Measurements from ENCODE around the gene HIBADH. TPM values are rescaled to one million over a fixed set of nuclear protein-coding genes. Genes with fewer than 3 reads are reported as not detected.

HIBADH gene
- total RNA-seq, 1 donor from 2014 or later = 39.0 TPM

DNA sequence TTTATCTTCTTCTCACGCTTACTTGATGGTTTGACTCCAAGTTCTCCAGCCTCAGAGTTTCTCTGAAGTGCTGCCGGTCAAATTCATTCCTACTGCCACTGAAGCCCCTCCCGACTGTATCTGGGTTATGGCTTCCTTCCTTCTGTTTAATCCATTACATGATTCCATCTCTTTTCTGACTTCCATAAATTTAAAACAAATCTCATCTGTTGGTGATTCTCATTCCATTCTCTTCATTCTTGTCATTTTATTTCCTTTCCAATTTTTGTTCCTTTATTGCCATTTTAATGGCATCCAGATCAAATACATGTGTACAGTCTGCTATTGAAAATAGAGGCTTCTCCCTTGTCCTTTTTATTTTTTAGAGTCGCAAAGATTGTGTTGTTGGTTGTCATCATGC, 25.4 kb upstream of the HIBADH start:
- Histone ChIP-seq H3K4me3 (ENCODE audit: low read depth, low read length) (no peak overlapping the region), H3K27me3 (ENCODE audit: control insufficient read depth, insufficient read depth, low read length) (no peaks in the 10 kb centered on the region), H3K36me3 (ENCODE audit: control insufficient read depth, insufficient read depth, low read length) (no peaks in the 10 kb centered on the region)
- no peak for FAIRE-seq
- TF ChIP-seq CTCF (IDR thresholded peaks at IDR 0.05; ENCODE audit: insufficient read depth, low read length, severe bottlenecking) = no peak
- DNase-seq (ENCODE audit: low read depth) = no peak

GRCh38 chr7:27686315-27686714, 23.6 kb upstream of the HIBADH start:
- no peak for TF ChIP-seq CTCF (IDR thresholded peaks at IDR 0.05; ENCODE audit: insufficient read depth, low read length, severe bottlenecking)
- Histone ChIP-seq H3K4me3 (ENCODE audit: low read depth, low read length) (no peak overlapping the region), H3K36me3 (ENCODE audit: control insufficient read depth, insufficient read depth, low read length) (no peaks in the 10 kb centered on the region), H3K27me3 (ENCODE audit: control insufficient read depth, insufficient read depth, low read length) (no peaks in the 10 kb centered on the region)
- DNase-seq (ENCODE audit: low read depth) (no peak), FAIRE-seq (no peak)

GRCh38 chr7:27685893-27686292, 23.2 kb upstream of the HIBADH start:
- no peak for TF ChIP-seq CTCF (IDR thresholded peaks at IDR 0.05; ENCODE audit: insufficient read depth, low read length, severe bottlenecking)
- no peak overlapping the region for H3K4me3 ChIP-seq (ENCODE audit: low read depth, low read length)
- no peak for FAIRE-seq

DNA sequence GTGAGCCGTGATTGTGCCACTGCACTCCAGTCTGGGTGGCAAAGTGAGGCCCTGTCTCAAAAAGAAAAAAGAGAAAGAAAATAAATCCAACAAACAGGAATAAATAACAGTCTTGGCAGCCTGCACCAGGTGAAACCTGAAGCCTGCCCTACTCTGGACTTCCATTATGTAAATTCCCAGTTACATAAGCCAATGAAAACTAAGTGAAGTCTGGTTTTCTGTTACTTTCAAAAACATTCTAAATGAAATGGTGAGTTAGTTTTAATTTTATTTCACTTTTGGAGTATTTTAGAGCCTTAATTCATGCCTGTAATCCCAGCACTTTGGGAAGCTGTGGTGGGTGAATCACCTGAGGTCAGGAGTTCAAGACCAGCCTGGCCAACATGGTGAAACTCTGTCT, 22.5 kb upstream of the HIBADH start:
- DNase-seq (ENCODE audit: low read depth) (no peak), FAIRE-seq (no peak)
- no peaks in the 10 kb centered on the region for H3K27me3 ChIP-seq (ENCODE audit: control insufficient read depth, insufficient read depth, low read length)
- TF ChIP-seq CTCF (IDR thresholded peaks at IDR 0.05; ENCODE audit: insufficient read depth, low read length, severe bottlenecking) = no peak
- no peak overlapping the region for H3K4me3 ChIP-seq (ENCODE audit: low read depth, low read length)
- H3K36me3 ChIP-seq (ENCODE audit: control insufficient read depth, insufficient read depth, low read length) = no peaks in the 10 kb centered on the region

More at GRCh38 chr7:27685893-27686292, 23.2 kb upstream of the HIBADH start:
- DNase-seq (ENCODE audit: low read depth) = no peak
- Histone ChIP-seq H3K27me3 (ENCODE audit: control insufficient read depth, insufficient read depth, low read length) (no peaks in the 10 kb centered on the region), H3K36me3 (ENCODE audit: control insufficient read depth, insufficient read depth, low read length) (no peaks in the 10 kb centered on the region)

DNA sequence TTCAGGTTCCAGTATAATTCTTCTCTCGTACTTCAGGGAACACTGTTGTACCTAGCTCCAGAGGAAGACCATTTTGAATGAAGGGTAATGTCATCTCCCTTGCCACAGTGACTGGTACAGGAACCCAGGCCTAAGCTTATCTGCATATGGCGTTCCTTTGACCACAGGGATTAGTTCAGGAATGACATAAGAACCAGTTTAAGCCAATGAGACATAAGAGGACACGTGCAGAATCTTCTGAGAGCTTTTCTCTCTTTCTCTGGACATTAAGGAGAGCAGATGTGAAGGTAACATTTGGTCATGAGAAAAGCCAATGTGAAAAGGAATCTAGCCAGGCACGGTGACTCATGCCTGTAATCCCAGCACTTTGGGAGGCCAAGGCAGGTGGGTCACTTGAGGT, 21.8 kb upstream of the HIBADH start:
- FAIRE-seq (no peak), DNase-seq (ENCODE audit: low read depth) (no peak)
- Histone ChIP-seq H3K36me3 (ENCODE audit: control insufficient read depth, insufficient read depth, low read length) (no peaks in the 10 kb centered on the region), H3K4me3 (ENCODE audit: low read depth, low read length) (no peak overlapping the region), H3K27me3 (ENCODE audit: control insufficient read depth, insufficient read depth, low read length) (no peaks in the 10 kb centered on the region)
- no peak for TF ChIP-seq CTCF (IDR thresholded peaks at IDR 0.05; ENCODE audit: insufficient read depth, low read length, severe bottlenecking)

GRCh38 chr7:27680610-27681009, 17.9 kb upstream of the HIBADH start:
- no peak for TF ChIP-seq CTCF (IDR thresholded peaks at IDR 0.05; ENCODE audit: insufficient read depth, low read length, severe bottlenecking)
- DNase-seq (ENCODE audit: low read depth) (no peak), FAIRE-seq (no peak)
- Histone ChIP-seq H3K36me3 (ENCODE audit: control insufficient read depth, insufficient read depth, low read length) (no peaks in the 10 kb centered on the region), H3K4me3 (ENCODE audit: low read depth, low read length) (no peak overlapping the region), H3K27me3 (ENCODE audit: control insufficient read depth, insufficient read depth, low read length) (no peaks in the 10 kb centered on the region)
